Adipocyte (in vitro differentiated cells): ENCODE measurements around the gene FRMD4A.
A peak's percentile ranks its signal among the peaks of the same experiment; 100 is the strongest.

ENCODE experiments used
- DNase-seq: peaks from one replicate; pipeline ENCODE4 v3.0.0-alpha.2; 2015; ENCODE audit warnings: low read depth
- H3K27me3 ChIP-seq: replicated peaks from 2 replicates; pipeline ENCODE4 v1.7.0; 2013; ENCODE audit warnings: mild to moderate bottlenecking, low read length, moderate library complexity; ENCODE audit not compliant: control insufficient read depth, insufficient read depth
- H3K36me3 ChIP-seq: 2 replicates; pipeline ENCODE4 v1.7.0; 2013; ENCODE audit warnings: low read length, mild to moderate bottlenecking, moderate library complexity; ENCODE audit not compliant: control insufficient read depth, insufficient read depth, severe bottlenecking
- H3K4me1 ChIP-seq: 2 replicates; pipeline ENCODE4 v1.7.0; 2013; ENCODE audit warnings: mild to moderate bottlenecking, low read length, moderate library complexity; ENCODE audit not compliant: control insufficient read depth, insufficient read depth
- H3K4me3 ChIP-seq: 2 replicates; pipeline ENCODE4 v1.7.0; 2013; ENCODE audit warnings: mild to moderate bottlenecking, low read length, moderate library complexity
- H3K9ac ChIP-seq: 2 replicates; pipeline ENCODE4 v1.7.0; 2013; ENCODE audit warnings: mild to moderate bottlenecking, low read length, moderate library complexity
- H3K9me3 ChIP-seq: 2 replicates; pipeline ENCODE4 v1.7.0; 2013; ENCODE audit warnings: mild to moderate bottlenecking, low read length, moderate library complexity; ENCODE audit not compliant: control insufficient read depth

The FRMD4A gene

GRCh38 chr10:13761490-13762091 is 569.1 kb downstream of the FRMD4A start:
- Histone ChIP-seq H3K36me3 (peaks cover 23% of the 10 kb centered on the region), H3K9me3 (no peaks in the 10 kb centered on the region), H3K27me3 (no peaks in the 10 kb centered on the region), H3K4me1 (no peaks in the 10 kb centered on the region), H3K4me3 (no peak overlapping the region), H3K9ac (no peak overlapping the region)
- no peak for DNase-seq

- no peak for DNase-seq
- Histone ChIP-seq H3K36me3 (peaks cover 27% of the 10 kb centered on the region), H3K4me3 (no peak overlapping the region)
These were observed 571.6 kb downstream of the FRMD4A start for GRCh38 chr10:13759168-13759567.

GRCh38 chr10:13758756-13759155 is 572.0 kb downstream of the FRMD4A start:
- Histone ChIP-seq H3K9ac (no peak overlapping the region), H3K9me3 (no peaks in the 10 kb centered on the region), H3K36me3 (peaks cover 27% of the 10 kb centered on the region), H3K27me3 (no peaks in the 10 kb centered on the region), H3K4me3 (no peak overlapping the region), H3K4me1 (no peaks in the 10 kb centered on the region)
- peak; percentile 44 for DNase-seq

More at GRCh38 chr10:13759168-13759567, 571.6 kb downstream of the FRMD4A start:
- Histone ChIP-seq H3K9ac (no peak overlapping the region), H3K9me3 (no peaks in the 10 kb centered on the region), H3K27me3 (no peaks in the 10 kb centered on the region), H3K4me1 (no peaks in the 10 kb centered on the region)

DNA sequence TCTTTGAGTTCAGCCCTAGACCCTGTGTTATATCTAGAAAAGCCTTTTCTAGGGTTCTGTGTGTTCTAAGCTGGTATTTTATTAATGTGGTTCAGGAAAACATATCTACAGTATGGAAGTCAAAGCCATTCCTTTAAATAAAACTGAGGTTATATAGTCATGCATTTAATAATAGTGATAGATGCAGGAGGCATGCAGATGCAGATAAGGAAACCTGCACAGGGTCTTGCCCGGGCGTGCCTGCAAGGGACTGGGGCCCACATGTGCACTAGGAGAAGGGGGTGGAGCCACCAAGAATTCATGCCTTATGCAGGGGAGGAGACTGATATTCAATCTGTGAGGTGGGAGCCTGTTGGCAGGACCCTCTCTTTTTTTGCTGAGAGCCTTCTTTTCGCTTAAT is 572.4 kb downstream of the FRMD4A start:
- Histone ChIP-seq H3K4me3 (no peak overlapping the region), H3K27me3 (no peaks in the 10 kb centered on the region), H3K36me3 (peaks cover 27% of the 10 kb centered on the region), H3K4me1 (no peaks in the 10 kb centered on the region), H3K9ac (no peak overlapping the region), H3K9me3 (no peaks in the 10 kb centered on the region)
- DNase-seq = peak; percentile 47

GRCh38 chr10:13754277-13754676 is 576.4 kb downstream of the FRMD4A start:
- Histone ChIP-seq H3K27me3 (no peaks in the 10 kb centered on the region), H3K4me3 (no peak overlapping the region), H3K36me3 (peaks cover 38% of the 10 kb centered on the region), H3K4me1 (no peaks in the 10 kb centered on the region), H3K9ac (no peak overlapping the region), H3K9me3 (no peaks in the 10 kb centered on the region)
- no peak for DNase-seq

DNA sequence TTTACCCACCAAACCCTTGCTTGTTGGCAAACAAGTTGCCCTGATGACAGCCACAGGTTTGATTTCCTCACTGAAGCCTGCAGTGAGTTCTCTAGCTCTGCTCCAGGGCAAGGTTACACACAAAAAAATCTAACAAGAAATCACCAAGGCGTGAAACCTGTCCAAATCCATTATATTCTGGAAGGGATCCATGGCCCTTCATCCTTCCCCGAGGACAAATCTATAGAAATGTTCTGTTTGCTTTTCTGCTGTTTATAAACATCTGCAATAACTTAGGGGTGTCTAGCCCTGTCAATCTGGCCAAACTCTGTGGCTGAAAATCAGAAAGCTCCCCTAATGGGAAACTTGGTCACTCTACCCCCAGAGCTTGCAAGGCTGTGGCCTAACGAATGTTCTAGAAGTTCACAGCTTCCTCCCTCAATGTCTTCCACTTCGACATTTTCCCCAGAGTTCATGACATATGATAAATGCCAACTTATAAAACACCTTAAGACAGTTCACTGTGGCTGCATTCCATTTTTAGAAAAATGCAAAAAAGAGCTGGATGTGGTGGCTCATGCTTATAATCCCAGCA is 579.4 kb downstream of the FRMD4A start:
- Histone ChIP-seq H3K4me3 (no peak overlapping the region), H3K9me3 (no peaks in the 10 kb centered on the region), H3K36me3 (peaks cover 36% of the 10 kb centered on the region), H3K27me3 (no peaks in the 10 kb centered on the region), H3K4me1 (peaks cover 7% of the 10 kb centered on the region), H3K9ac (no peak overlapping the region)
- no peak for DNase-seq

- Histone ChIP-seq H3K27me3 (no peaks in the 10 kb centered on the region), H3K4me3 (no peak overlapping the region), H3K9me3 (no peaks in the 10 kb centered on the region), H3K9ac (no peak overlapping the region), H3K36me3 (peaks cover 41% of the 10 kb centered on the region), H3K4me1 (peaks cover 8% of the 10 kb centered on the region)
- no peak for DNase-seq
These were observed 580.2 kb downstream of the FRMD4A start for GRCh38 chr10:13750299-13751190.

DNA sequence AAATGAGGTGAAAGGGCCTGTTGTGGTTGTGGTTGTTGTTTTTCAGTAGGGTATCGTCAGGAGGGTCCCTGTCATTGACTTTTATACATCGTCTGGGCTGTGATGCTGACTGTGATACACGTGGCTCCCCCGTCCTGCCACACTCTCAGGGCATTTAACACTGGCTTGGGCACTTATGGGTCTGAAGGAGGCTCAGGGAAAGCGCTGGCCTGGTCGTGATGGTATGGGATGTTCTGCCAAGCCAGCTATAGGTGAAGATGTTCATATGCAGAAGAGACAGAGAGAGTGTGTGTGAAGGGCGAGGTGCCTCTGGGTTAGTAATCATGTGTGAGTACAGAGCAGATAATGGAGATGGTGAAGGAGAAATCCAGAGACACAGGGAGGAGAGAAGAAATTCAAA is 585.5 kb downstream of the FRMD4A start:
- Histone ChIP-seq H3K9ac (no peak overlapping the region), H3K36me3 (peaks cover 57% of the 10 kb centered on the region), H3K4me3 (no peak overlapping the region), H3K4me1 (peaks cover 8% of the 10 kb centered on the region), H3K27me3 (no peaks in the 10 kb centered on the region), H3K9me3 (no peaks in the 10 kb centered on the region)
- DNase-seq = no peak

DNA sequence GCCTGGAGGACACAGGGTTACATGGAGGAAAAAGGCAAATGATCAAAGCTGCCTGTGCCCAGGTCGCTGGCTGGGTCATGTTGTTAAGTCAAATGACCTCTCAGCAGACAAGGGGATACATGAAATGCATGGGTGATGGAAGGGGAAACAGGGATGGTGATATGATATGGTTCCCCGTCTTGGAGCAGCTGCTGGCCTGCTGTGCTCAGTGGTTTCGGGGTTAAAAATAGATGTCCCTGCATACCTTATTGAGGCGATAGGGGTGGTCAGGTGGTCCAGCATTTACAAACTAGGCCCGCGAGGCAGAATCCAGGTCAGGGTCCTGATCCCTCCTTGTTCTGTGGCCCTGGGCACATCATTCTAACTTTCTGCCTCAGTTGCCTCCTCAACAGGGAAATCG is 586.8 kb downstream of the FRMD4A start:
- Histone ChIP-seq H3K9ac (no peak overlapping the region), H3K9me3 (no peaks in the 10 kb centered on the region), H3K4me1 (peaks cover 8% of the 10 kb centered on the region), H3K27me3 (no peaks in the 10 kb centered on the region), H3K36me3 (peaks cover 63% of the 10 kb centered on the region), H3K4me3 (no peak overlapping the region)
- DNase-seq = no peak

GRCh38 chr10:13743101-13743693 is 587.5 kb downstream of the FRMD4A start:
- peaks cover 69% of the 10 kb centered on the region for H3K36me3 ChIP-seq
- H3K9ac ChIP-seq = no peak overlapping the region
- H3K27me3 ChIP-seq = no peaks in the 10 kb centered on the region
- DNase-seq = no peak
- H3K9me3 ChIP-seq = no peaks in the 10 kb centered on the region
- H3K4me1 ChIP-seq = peaks cover 8% of the 10 kb centered on the region
- no peak overlapping the region for H3K4me3 ChIP-seq

DNA sequence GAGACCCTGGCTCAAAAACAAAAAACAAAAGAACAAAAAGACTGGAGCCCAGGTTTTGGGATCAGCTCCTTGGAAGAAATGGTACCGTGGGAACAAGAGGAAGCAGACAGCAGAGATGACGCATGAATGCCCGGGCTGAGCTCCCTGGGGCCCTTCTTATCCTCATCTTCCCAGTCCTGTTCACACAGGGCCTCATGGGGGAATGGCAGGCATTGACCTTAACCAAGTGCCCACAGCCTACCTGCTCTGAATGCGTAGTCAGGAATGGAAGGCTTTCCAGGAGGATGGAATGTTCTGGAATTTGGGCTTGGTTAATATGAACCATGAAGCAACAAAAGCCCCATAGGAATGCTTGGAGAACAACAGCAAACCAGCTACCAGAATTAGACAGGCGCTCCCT is 589.3 kb downstream of the FRMD4A start:
- peaks cover 80% of the 10 kb centered on the region for H3K36me3 ChIP-seq

More for the DNA sequence above, 589.3 kb downstream of the FRMD4A start:
- Histone ChIP-seq H3K4me1 (peaks cover 2% of the 10 kb centered on the region), H3K9me3 (no peaks in the 10 kb centered on the region), H3K4me3 (no peak overlapping the region), H3K27me3 (no peaks in the 10 kb centered on the region), H3K9ac (no peak overlapping the region)
- DNase-seq = no peak
